GM21576 (cell line): Measurements from ENCODE around the gene TOM1.
"Not testable (repeated sequence)": the region's sequence is repeated elsewhere in the genome, so short reads cannot be mapped to it uniquely, and the experiment has no call there.

Experiments
- ATAC-seq: cut with Tn5 transposase; IDR thresholded peaks from one replicate; pipeline ENCODE4 v1.9.1; 2021; ENCODE audit warnings: mild to moderate bottlenecking, moderate library complexity; ENCODE audit not compliant: unreplicated experiment

TOM1 gene

DNA sequence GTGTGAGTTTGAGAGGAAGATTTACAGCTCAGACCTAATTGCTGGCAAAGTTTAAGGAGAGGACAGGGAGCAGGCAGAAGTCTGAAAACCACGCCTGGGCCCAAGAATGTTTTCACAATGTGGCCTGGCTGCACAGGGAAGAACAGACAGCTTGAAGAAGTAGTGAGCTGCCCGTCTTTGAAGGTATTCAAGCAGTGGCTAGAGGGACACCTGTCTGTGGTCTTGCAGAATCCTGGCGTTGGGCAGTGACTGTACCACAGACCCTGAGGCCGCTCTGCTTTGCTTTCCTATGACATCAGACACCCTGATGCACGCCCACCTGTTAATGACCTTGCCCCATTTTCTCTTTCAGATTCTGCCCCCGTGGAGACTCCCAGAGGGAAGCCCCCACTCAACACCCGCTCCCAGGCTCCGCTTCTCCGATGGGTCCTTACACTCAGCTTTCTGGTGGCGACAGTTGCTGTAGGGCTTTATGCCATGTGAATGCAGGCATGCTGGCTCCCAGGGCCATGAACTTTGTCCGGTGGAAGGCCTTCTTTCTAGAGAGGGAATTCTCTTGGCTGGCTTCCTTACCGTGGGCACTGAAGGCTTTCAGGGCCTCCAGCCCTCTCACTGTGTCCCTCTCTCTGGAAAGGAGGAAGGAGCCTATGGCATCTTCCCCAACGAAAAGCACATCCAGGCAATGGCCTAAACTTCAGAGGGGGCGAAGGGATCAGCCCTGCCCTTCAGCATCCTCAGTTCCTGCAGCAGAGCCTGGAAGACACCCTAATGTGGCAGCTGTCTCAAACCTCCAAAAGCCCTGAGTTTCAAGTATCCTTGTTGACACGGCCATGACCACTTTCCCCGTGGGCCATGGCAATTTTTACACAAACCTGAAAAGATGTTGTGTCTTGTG is 93.7 kb downstream of the TOM1 start:
- no peak for ATAC-seq

DNA sequence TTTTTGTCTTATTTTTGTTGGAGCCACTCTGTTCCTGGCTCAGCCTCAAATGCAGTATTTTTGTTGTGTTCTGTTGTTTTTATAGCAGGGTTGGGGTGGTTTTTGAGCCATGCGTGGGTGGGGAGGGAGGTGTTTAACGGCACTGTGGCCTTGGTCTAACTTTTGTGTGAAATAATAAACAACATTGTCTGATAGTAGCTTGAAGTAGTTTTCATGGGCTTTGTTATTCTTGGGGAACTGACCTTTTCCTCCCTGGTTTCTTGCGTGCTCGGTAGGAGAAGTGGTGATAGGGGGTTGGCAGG is 94.3 kb downstream of the TOM1 start:
- ATAC-seq: no peak

DNA sequence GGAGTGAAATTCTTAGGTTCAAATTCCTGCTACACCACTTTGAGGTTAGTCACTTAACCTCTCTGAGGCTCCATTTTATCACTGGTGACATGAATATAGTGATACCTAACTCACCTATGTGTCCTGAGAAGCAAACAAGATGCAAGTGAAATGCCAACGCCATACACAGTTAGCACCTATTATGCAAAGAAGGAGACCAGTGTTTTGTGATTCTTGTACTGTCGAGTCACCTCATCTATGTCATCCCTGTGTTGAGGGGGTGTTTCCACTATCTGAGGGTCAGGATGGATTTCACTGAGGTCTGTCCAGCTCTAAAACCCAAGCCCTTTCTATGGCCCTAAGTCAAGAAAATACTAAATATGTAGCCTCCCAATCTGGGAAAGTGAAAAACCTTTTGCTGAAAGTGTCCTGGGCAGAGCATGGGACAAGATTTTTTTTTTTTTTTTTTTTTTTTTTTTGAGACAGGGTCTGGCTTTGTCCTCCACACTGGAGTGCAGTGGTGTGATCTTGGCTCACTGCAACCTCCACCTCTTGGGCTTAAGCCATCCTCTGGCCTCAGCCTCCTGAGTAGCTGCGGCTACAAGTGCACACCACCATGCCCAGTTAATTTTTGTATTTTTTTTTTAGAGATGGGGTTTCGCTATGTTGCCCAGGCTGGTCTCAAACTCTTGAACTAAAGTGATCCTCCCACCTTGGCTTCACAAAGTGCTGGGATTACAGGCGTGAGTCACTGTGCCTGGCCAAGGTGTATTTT is 95.3 kb downstream of the TOM1 start:
- ATAC-seq: no peak

DNA sequence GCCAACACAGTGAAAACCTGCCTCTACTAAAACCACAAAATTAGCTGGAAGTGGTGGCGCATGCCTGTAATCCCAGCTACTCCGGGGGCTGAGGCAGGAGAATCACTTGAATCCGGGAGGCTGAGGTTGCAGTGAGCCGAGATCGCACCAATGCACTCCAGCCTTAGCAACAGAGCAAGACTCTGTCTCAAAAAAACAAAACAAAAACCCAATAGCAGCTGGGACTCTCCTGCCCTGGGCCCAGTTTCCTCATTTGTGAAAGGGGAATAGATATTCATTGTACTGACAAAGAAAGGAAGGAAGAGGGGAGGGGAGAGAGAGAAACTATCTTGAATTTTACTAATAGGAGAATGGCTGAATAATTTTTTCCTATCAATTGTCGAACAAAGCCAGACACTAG is 96.9 kb downstream of the TOM1 start:
- not testable (repeated sequence) for ATAC-seq

DNA sequence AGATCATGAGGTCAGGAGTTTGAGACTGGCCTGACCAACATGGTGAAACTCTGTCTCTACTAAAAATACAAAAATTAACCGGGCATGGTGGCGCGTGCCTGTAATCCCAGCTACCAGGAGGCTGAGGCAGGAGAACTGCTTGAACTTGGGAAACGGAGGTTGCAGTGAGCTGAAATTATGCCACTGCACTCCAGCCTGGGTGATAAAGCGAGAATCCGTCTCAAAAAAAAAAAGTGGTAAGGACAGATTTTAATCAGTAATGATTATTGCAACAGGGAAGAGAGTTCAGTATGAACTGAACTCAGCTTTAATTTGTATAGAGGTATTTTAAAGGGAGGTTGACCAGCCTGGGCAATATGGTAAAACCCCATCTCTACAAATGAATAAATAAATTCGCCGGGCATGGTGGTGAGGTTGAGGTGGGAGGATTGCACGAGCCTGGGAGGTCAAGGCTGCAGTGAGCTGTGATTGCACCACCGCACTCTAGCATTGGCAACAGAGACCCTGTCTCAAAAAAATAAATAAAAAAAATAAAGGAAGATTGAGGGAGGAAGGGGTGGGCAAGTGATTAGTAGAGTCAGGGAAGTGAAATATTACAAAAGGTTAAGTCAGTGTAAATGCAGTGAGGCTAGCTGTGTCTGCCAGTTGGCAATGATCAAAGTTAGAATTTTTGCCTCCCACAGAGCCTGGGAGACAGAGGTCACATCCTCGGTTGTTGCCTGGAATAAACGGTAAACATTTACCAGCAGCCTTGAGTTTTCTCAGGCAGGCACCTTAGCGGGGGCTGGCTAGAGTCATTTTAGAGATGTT is 97.6 kb downstream of the TOM1 start:
- no peak for ATAC-seq
